GM18858 (cell line): ENCODE measurements around the gene MSL2.
"Not testable (repeated sequence)": the region's sequence is repeated elsewhere in the genome, so short reads cannot be mapped to it uniquely, and the experiment has no call there.

Experiments
- ATAC-seq: cut with Tn5 transposase; IDR thresholded peaks from one replicate; pipeline ENCODE4 v1.9.1; 2021; ENCODE audit not compliant: unreplicated experiment

MSL2 gene

DNA sequence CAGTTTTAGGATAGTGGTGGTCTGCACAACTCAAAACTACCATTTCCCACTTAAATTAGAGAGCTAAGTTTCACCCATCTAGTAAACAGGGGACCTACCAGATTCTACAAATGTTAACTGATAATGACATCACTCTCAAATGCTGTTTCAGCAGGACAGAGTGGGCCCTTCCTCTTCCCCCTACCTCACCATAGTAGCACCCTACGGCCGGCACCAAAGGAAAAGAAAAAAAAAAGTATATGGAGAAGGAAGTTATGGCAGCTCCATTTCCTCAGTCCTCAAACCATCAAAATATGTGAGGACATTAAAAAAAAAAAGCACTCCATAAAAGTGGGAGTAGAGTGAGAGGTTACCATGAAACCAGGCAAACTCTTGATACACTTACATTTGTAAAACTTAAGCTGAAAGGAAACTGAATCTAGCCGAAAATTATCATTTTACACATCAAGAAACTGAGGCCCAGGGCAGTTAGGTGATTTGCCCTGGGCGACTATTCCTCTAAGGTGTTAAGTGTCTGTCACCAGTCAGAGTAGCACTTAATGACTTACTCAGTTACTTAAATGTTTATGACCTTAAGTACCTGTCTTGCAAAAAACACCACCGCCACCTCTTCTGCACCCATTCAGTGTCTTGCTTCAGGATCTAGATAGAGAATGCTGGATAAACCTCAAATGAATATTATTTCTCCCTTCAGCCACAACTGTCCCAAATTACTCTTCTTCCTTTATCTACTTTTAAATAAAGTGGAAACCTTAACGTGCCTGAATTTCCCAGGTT, 2.7 kb downstream of the MSL2 start:
- no peak for ATAC-seq

DNA sequence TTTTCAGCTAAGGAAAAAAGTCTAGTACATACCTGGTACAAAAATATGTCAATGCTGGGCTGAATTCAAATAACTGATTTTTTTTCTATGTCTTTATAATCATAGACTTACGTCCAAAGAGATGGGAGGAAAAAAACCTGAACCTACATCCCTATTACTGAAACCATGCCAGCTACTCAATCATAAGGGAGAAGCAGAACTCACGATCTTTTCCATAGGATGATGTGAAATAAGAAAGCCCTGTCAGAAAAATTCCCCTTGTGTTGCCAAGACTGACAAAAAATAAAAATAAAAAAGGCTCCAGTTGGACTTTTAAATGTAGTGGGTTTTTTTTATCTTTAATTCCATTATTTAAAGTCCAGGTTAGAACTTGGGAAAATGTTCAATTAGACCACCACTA, 3.3 kb downstream of the MSL2 start:
- no peak for ATAC-seq

GRCh38 chr3:136192195-136192594, 3.9 kb downstream of the MSL2 start:
- not testable (repeated sequence) for ATAC-seq

- ATAC-seq: no peak
Observed at GRCh38 chr3:136189859-136190617, 6.1 kb downstream of the MSL2 start.

DNA sequence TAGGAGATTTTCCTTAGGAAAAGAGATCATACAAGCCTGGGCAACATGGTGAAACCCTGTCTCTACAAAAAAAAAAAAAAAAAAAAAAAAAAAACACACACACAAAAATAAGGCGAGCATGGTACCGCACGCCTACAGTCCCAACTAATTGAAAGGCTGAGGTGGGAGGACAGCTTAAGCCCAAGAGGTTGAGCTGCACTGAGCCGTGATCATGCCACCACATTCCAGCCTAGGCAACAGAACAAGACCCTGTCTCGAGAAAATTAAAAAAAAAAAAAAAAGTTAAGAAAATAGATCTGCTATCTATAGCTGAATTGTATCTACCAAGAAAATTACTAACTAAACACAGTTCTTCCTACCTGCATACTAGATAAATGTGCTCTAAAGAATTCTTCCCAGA, 7.1 kb downstream of the MSL2 start:
- ATAC-seq: no peak

GRCh38 chr3:136187868-136188267, 8.3 kb downstream of the MSL2 start:
- ATAC-seq: no peak

DNA sequence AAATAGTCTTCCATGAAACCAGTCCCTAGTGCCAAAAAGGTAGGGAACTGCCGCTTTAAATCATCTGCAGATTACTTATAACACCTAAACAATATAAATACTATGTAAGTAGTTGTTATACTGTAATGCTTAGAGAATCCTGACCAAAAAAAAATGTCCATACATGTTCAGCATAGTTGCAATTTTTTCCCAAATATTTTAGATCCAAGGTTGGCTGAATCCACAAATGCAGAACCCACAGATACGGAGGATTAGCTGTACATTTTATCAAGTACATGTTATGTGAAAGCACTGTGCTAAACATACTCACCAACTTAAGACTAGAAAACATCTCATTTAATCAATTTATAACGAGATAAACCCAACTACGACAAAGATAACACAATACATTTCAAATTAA, 9.3 kb downstream of the MSL2 start:
- no peak for ATAC-seq

DNA sequence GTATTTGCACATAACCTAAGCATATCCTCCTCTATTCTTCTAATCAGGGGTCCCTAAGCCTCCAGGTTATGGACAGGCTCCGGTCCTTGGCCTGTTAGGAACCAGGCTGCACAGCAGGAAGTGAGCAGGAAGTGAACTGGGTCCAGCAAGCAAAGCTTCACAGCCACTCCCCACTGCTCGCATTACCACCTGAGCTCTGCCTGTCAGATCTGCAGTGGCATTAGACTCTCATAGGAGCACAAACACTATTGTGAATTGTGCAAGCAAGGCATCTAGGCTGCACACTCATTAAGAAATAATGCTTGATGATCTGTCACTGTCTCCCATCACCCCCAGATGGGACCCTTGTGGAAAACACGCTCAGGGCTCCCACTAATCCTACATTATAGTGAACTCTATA, 9.8 kb downstream of the MSL2 start:
- ATAC-seq: no peak

DNA sequence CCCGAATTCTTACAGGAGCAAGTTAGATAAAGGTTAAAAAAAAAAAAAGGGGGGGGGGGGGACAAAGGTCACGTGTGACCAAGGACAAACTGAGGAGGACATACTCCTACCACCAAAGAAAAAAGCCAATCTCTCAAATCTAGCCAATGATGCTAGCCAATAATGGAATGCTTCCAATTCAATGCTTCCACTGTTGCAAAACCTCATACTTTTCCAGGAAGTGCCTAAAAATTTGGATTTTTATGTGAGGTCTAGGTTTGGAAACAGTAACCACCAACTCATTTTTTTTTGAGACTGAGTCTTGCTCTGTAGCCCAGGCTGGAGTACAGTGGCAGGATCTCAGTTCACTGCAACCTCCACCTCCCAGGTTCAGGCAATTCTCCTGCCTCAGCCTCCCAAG, 11.4 kb downstream of the MSL2 start:
- ATAC-seq: no peak

- no peak for ATAC-seq
Observed at GRCh38 chr3:136181741-136182140, 14.4 kb downstream of the MSL2 start.

DNA sequence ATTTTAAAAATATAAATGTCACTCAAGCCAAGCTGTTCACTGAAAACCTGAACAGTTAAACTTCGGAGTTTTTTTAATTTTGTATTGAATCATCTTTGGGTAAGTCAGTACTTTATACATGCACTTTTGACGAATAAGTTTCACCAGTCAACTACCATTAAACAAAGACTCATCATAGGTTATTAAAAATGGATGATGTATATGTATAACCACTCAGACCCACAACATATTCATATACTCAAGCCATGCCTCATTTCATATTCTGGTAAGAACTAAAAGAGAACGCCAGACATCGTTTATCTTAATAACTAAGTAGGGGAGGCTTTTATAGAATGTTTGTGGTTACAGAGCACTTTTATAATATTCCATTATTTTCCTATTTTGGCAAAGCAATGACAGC, 18.3 kb downstream of the MSL2 start:
- no peak for ATAC-seq

DNA sequence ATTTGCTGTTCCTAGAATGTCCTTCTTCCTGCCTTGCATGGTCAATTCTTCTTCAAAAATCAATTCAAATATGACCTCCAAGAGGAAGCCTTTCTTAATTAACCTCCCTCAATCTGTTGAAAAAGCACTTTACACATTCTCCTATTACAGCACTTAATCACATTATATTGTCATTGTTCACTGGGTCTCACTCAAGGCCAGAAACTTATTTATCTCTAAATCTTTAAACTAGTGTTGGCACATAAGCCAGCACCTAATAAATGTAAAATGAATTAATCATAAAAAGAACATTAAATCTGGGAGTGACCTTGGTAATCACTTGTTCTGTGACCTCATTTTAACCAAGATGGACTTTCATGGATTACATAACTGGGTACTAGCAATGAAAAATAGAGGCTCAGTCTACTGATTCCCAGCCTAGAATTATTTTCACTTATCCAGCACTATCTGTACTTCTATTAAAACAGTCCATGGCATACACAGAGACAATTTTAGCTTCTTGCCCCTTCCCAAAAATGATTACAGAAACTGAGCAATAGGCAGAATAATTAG, 22.1 kb downstream of the MSL2 start:
- no peak for ATAC-seq

GRCh38 chr3:136171097-136171542, 25.0 kb downstream of the MSL2 start:
- no peak for ATAC-seq

DNA sequence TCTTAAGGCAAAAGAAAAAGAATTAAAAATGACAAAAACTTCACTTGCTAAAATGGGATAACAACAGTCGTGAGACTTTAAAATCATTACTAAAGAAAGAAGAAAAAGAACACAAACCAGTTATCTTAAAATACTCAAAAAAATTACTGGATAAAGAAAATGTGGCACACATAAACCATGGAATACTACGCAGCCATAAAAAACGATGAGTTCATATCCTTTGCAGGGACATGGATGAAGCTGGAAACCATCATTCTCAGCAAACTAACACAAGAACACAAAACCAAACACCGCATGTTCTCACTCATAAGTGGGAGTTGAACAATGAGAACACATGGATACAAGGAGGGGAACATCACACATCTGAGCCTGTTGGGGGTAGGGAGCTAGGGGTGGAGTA, 27.9 kb downstream of the MSL2 start:
- not testable (repeated sequence) for ATAC-seq

DNA sequence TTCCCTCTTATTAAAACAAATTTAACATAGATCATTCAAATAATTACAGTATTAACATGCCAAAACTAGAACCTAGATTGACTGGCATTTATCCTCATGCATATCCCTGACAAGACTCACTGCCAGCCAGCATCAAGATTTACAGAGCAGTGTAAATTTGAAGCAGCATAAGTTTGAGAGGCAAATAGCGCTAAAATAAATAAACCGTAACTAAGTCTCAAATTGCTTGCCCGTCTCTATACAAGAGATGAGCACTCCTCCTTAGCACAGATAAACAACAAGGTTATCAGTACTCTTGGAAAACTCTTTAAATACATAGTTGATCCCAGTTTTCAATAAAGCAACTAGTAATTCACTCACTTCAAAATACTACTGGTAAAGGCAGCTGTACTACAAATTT, 29.6 kb downstream of the MSL2 start:
- no peak for ATAC-seq

DNA sequence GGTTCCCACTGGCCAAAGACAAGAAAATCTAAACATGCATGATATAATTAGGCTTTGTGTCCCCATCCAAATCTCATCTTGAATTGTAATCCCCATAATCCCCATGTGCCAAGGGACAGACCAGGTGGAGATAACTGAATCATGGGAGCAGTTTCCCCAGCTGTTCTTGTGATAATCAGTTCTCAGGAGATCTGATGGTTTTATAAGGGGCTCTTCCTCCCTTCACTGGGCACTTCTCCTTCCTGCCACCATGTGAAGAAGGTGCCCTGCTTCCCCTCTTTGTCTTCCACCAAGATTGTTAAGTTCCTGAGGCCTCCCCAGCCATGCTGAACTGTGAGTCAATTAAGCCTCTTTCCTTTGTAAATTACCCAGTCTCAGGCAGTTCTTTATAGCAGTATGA, 32.5 kb downstream of the MSL2 start:
- ATAC-seq: not testable (repeated sequence)

DNA sequence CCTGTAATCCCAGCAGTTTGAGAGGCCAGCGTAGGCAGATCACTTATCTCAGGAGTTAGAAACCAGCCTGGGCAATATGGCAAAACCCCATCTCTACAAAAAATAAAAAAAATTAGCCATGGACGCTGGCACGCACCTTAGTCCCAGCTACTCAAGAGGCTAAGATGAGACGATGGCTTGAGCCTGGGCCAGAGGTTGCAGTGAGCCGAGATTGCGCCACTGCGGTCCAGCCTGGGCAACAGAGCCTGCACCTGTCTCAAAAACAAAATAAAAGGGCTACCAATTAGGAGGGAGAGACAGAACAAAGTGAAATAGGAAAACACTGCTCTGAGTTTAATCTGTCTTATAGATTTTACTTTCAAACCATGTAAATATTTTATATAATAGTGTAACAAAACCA, 33.8 kb downstream of the MSL2 start:
- no peak for ATAC-seq

DNA sequence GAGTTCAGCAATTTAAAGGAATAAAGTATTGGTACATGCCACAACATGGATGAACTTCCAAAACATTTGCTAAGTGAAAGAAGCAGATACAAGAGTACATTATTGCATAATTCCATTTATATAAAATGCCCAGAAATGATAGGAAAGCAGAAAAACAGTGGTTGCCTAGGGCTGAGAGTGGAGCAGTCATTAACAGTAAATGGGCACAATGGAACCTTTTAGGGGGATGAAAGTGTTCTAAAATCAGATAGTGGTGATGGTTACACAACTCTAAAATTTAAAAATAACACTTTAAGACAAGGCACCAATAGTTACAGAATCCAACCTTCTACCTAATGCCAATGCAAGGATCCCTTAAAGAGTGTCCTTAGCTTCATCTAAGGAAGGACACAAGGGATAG, 34.6 kb downstream of the MSL2 start:
- no peak for ATAC-seq

- no peak for ATAC-seq
Observed at GRCh38 chr3:136152963-136153362, 43.2 kb downstream of the MSL2 start.

- no peak for ATAC-seq
Observed at GRCh38 chr3:136152176-136152843, 43.8 kb downstream of the MSL2 start.

DNA sequence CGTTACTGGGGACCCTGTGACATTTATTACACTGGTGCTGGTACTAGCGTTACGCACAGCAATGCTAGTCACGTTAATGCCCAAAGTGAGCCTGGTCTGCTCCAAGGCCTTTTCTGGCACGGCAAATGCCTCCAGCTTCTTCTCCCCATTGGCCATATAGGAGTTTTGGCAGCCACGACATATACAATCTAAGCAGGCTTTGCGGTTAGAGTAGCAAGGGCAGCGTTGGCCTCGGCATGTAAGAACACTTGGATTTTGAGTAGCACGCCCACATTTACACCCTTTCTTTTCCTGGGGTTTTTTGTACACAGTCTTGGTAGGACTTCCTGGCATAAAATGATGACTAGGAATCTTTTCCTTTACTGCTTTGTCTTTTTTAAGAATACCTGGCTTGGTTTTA, 44.9 kb downstream of the MSL2 start:
- ATAC-seq: no peak

DNA sequence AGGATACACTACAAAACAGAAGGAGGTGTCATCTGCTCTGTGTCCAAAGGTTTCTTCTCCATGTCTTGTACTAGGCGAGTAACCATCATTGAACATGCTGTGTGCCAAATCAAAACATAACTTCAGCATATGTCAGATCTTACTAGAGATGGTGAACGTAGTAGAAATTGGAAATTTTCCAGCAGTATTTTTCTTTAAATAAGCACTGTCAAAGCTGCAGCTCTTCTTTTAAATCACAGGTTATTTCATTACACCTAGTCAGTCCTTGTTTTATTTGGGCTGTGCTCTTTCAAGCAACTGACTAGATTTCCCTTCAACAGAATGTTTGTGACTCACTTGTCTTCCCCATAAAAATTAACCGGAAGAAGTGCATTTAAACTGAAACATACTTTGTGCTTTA, 46.5 kb downstream of the MSL2 start:
- no peak for ATAC-seq
